Astrocyte (in vitro differentiated cells and primary cell): ENCODE measurements around the gene LILRB2. TPM values are rescaled to one million over a fixed set of nuclear protein-coding genes. Genes with fewer than 3 reads are reported as not detected.

Experiments
- DNase-seq: peaks from one replicate; pipeline ENCODE4 v3.0.0-alpha.2; 2010; ENCODE audit warnings: low read depth
- FAIRE-seq: peaks from 2 replicates; lab custom pipeline; 2011; peaks lifted over from hg19 to GRCh38; lab: Jason Lieb, UNC
- H2AFZ ChIP-seq: 2 replicates; pipeline ENCODE4 v1.6.0; 2012; ENCODE audit warnings: low read depth, low read length, inconsistent platforms
- H3K27ac ChIP-seq: 2 replicates; pipeline ENCODE4 v1.5.1; 2011; ENCODE audit warnings: low read depth, low read length, inconsistent platforms
- H3K27me3 ChIP-seq: 2 replicates; pipeline ENCODE4 v1.6.0; 2011; ENCODE audit warnings: low read length, inconsistent platforms; ENCODE audit not compliant: insufficient read depth
- H3K36me3 ChIP-seq: 2 replicates; pipeline ENCODE4 v1.5.1; 2011; ENCODE audit warnings: low read length, inconsistent platforms; ENCODE audit not compliant: insufficient read depth
- H3K4me1 ChIP-seq: 2 replicates; pipeline ENCODE4 v1.5.1; 2011; ENCODE audit warnings: low read length, inconsistent platforms; ENCODE audit not compliant: insufficient read depth
- H3K4me2 ChIP-seq: 2 replicates; pipeline ENCODE4 v1.6.0; 2012; ENCODE audit warnings: low read length, inconsistent platforms
- H3K4me3 ChIP-seq: 2 replicates; pipeline ENCODE4 v1.5.1; 2011; ENCODE audit warnings: low read depth, mild to moderate bottlenecking, low read length, inconsistent platforms; ENCODE audit not compliant: insufficient read depth
- H3K79me2 ChIP-seq: 2 replicates; pipeline ENCODE4 v1.6.0; 2012; ENCODE audit warnings: mild to moderate bottlenecking, low read length, inconsistent platforms; ENCODE audit not compliant: insufficient read depth
- H3K9ac ChIP-seq: 2 replicates; pipeline ENCODE4 v1.6.0; 2012; ENCODE audit warnings: mild to moderate bottlenecking, low read length, inconsistent platforms
- H3K9me3 ChIP-seq: 2 replicates; pipeline ENCODE4 v1.5.1; 2012; ENCODE audit warnings: low read depth, mild to moderate bottlenecking, low read length, inconsistent platforms; ENCODE audit not compliant: insufficient read depth
- H4K20me1 ChIP-seq: 2 replicates; pipeline ENCODE4 v1.6.0; 2012; ENCODE audit warnings: low read length, inconsistent platforms; ENCODE audit not compliant: insufficient read depth
- H3K27ac Mint-ChIP-seq: one replicate; pipeline ENCODE4 v1.8.0; 2021; ENCODE audit warnings: mild to moderate bottlenecking, mixed read lengths; ENCODE audit not compliant: unreplicated experiment
- H3K27me3 Mint-ChIP-seq: one replicate; pipeline ENCODE4 v1.8.0; 2021; ENCODE audit warnings: low read depth, mixed read lengths; ENCODE audit not compliant: unreplicated experiment
- H3K36me3 Mint-ChIP-seq: one replicate; pipeline ENCODE4 v1.8.0; 2021; ENCODE audit warnings: low read depth, mixed read lengths; ENCODE audit not compliant: unreplicated experiment
- H3K4me1 Mint-ChIP-seq: one replicate; pipeline ENCODE4 v1.8.0; 2021; ENCODE audit warnings: low read depth, mixed read lengths; ENCODE audit not compliant: unreplicated experiment
- H3K4me3 Mint-ChIP-seq: one replicate; pipeline ENCODE4 v1.8.0; 2021; ENCODE audit warnings: mild to moderate bottlenecking, moderate library complexity, mixed read lengths; ENCODE audit not compliant: unreplicated experiment
- H3K9me3 Mint-ChIP-seq: one replicate; pipeline ENCODE4 v1.8.0; 2021; ENCODE audit warnings: mild to moderate bottlenecking, mixed read lengths; ENCODE audit not compliant: unreplicated experiment
- EZH2 ChIP-seq: IDR thresholded peaks from 2 replicates; pipeline ENCODE4 v1.6.1; 2012; ENCODE audit warnings: mild to moderate bottlenecking, low read length, inconsistent platforms; ENCODE audit not compliant: insufficient read depth
- total RNA-seq: library from RNA; stranded (reverse); gene quantifications from 2 replicates; pipeline ENCODE4 v1.2.1, GENCODE V29; 2021
- TF ChIP-seq, protein P1 (sequence below): IDR thresholded peaks from 2 replicates; pipeline ENCODE4 v1.5.1; 2011; ENCODE audit warnings: low read depth, mild to moderate bottlenecking, inconsistent platforms, low read length, moderate library complexity; ENCODE audit not compliant: insufficient read depth

The LILRB2 gene
- total RNA-seq, 1 donor from 2014 or later, result not detected

GRCh38 chr19:54254195-54254906 is 26.6 kb downstream of the LILRB2 start:
- FAIRE-seq, result no peak
- H2AFZ ChIP-seq, result no peak overlapping the region

GRCh38 chr19:54253331-54254194 is 27.3 kb downstream of the LILRB2 start:
- DNase-seq, result no peak
- Histone ChIP-seq H3K4me3 (no peak overlapping the region), H3K27ac (no peak overlapping the region), H3K4me2 (no peak overlapping the region), H3K79me2 (no peaks in the 10 kb centered on the region), H3K9me3 (no peaks in the 10 kb centered on the region), H3K27me3 (no peaks in the 10 kb centered on the region), H4K20me1 (no peaks in the 10 kb centered on the region), H3K9ac (no peak overlapping the region), H3K4me1 (no peaks in the 10 kb centered on the region), H3K36me3 (no peaks in the 10 kb centered on the region), H2AFZ (no peak overlapping the region)
- H3K4me1 Mint-ChIP-seq, result no peaks in the 10 kb centered on the region
- TF ChIP-seq, protein P1, sequence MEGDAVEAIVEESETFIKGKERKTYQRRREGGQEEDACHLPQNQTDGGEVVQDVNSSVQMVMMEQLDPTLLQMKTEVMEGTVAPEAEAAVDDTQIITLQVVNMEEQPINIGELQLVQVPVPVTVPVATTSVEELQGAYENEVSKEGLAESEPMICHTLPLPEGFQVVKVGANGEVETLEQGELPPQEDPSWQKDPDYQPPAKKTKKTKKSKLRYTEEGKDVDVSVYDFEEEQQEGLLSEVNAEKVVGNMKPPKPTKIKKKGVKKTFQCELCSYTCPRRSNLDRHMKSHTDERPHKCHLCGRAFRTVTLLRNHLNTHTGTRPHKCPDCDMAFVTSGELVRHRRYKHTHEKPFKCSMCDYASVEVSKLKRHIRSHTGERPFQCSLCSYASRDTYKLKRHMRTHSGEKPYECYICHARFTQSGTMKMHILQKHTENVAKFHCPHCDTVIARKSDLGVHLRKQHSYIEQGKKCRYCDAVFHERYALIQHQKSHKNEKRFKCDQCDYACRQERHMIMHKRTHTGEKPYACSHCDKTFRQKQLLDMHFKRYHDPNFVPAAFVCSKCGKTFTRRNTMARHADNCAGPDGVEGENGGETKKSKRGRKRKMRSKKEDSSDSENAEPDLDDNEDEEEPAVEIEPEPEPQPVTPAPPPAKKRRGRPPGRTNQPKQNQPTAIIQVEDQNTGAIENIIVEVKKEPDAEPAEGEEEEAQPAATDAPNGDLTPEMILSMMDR, result no peak
- no peak for TF ChIP-seq EZH2
- H3K9me3 Mint-ChIP-seq, result no peaks in the 10 kb centered on the region
- H3K27me3 Mint-ChIP-seq, result peaks cover 34% of the 10 kb centered on the region
- H3K27ac Mint-ChIP-seq, result no peak overlapping the region
- no peak for FAIRE-seq
- no peak overlapping the region for H3K4me3 Mint-ChIP-seq
- H3K36me3 Mint-ChIP-seq, result peaks cover 3% of the 10 kb centered on the region

More at GRCh38 chr19:54254195-54254906, 26.6 kb downstream of the LILRB2 start:
- DNase-seq, result no peak
- no peaks in the 10 kb centered on the region for H3K79me2 ChIP-seq
- H3K4me3 ChIP-seq, result no peak overlapping the region
- Mint-ChIP-seq H3K9me3 (no peaks in the 10 kb centered on the region), H3K27ac (no peak overlapping the region), H3K4me1 (no peaks in the 10 kb centered on the region), H3K36me3 (peaks cover 3% of the 10 kb centered on the region), H3K4me3 (no peak overlapping the region), H3K27me3 (peaks cover 34% of the 10 kb centered on the region)
- H3K4me2 ChIP-seq, result no peak overlapping the region
- H4K20me1 ChIP-seq, result no peaks in the 10 kb centered on the region
- no peaks in the 10 kb centered on the region for H3K4me1 ChIP-seq
- no peaks in the 10 kb centered on the region for H3K9me3 ChIP-seq
- H3K27ac ChIP-seq, result no peak overlapping the region
- no peak for TF ChIP-seq EZH2
- TF ChIP-seq, protein P1, result no peak
- H3K9ac ChIP-seq, result no peak overlapping the region
- no peaks in the 10 kb centered on the region for H3K36me3 ChIP-seq
- H3K27me3 ChIP-seq, result no peaks in the 10 kb centered on the region
